ENCODE measurements around the gene SCD5. TPM values are rescaled to one million over a fixed set of nuclear protein-coding genes. Genes with fewer than 3 reads are reported as not detected.

SCD5 gene
- total RNA-seq, 6 donors from 2014 or later, result 17.8 to 40.3 (median 25.3) TPM

DNA sequence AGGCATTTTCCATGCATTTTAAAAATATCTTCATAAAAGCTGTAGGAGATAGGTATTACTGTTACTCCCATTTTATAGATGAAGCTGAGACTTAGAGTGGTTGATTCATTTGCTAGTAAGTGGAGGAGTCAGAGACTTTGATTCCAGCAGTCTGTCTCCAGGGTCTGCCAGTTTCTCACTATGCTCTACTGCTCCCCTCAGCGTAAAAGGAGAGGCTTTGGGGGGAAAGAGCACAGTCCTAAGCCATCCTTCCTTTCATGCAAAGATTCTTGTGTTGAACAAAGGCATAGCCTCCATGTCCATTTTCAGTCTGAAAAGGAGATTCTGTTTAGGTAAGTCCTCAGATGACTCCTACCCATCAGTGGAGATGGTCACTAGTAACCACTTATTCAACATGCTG, 119.1 kb downstream of the SCD5 start:
- Histone ChIP-seq H3K9me3 (no peaks in the 10 kb centered on the region), H3K4me1 (no peaks in the 10 kb centered on the region), H3K27ac (no peak overlapping the region), H3K27me3 (no peaks in the 10 kb centered on the region), H3K4me3 (no peak overlapping the region), H3K36me3 (no peaks in the 10 kb centered on the region)
- DNase-seq, result no peak
- ATAC-seq (ENCODE audit: low FRiP score in 2 of 2), result no peak
- 77 to 100% methylated on average over 1 of the region's 1 CpG for WGBS, 2 donors
- TF ChIP-seq POLR2A (IDR thresholded peaks at IDR 0.05), result no peak
- TF ChIP-seq EP300 (IDR thresholded peaks at IDR 0.05), result no peak
- TF ChIP-seq, protein P1, sequence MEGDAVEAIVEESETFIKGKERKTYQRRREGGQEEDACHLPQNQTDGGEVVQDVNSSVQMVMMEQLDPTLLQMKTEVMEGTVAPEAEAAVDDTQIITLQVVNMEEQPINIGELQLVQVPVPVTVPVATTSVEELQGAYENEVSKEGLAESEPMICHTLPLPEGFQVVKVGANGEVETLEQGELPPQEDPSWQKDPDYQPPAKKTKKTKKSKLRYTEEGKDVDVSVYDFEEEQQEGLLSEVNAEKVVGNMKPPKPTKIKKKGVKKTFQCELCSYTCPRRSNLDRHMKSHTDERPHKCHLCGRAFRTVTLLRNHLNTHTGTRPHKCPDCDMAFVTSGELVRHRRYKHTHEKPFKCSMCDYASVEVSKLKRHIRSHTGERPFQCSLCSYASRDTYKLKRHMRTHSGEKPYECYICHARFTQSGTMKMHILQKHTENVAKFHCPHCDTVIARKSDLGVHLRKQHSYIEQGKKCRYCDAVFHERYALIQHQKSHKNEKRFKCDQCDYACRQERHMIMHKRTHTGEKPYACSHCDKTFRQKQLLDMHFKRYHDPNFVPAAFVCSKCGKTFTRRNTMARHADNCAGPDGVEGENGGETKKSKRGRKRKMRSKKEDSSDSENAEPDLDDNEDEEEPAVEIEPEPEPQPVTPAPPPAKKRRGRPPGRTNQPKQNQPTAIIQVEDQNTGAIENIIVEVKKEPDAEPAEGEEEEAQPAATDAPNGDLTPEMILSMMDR (IDR thresholded peaks at IDR 0.05), result no peak
- TF ChIP-seq POLR2AphosphoS5 (IDR thresholded peaks at IDR 0.05), result no peak

DNA sequence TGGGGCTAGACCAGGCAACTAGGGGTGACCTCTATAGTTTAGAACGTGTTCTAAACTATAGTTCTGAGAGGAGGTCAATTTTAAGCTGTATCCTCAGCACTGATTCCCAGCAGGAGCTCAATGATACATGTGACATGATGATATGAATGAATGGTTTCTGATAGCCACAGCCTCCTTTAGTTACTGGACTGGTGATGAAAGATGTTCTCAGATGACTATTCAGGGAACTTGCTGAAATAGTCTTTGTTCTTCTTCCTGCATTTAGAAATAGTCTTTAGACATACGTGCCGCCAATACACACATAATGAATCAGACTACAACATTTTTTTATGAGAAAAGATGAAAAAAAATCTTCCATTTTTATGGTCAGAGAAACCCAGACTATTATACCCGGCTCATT, 120.5 kb downstream of the SCD5 start:
- Histone ChIP-seq H3K9me3 (no peaks in the 10 kb centered on the region), H3K27me3 (no peaks in the 10 kb centered on the region), H3K4me3 (no peak overlapping the region), H3K4me1 (no peaks in the 10 kb centered on the region), H3K27ac (no peak overlapping the region), H3K36me3 (no peaks in the 10 kb centered on the region)
- whole genome bisulfite sequencing, 2 donors, result 58 to 61% methylated on average over 4 of the region's 4 CpGs
- ATAC-seq (ENCODE audit: low FRiP score in 2 of 2) (no peak), DNase-seq (no peak)
- no peak for TF ChIP-seq POLR2A (IDR thresholded peaks at IDR 0.05)
- TF ChIP-seq, protein P1 (IDR thresholded peaks at IDR 0.05), result no peak
- no peak for TF ChIP-seq POLR2AphosphoS5 (IDR thresholded peaks at IDR 0.05)
- TF ChIP-seq EP300 (IDR thresholded peaks at IDR 0.05), result no peak

DNA sequence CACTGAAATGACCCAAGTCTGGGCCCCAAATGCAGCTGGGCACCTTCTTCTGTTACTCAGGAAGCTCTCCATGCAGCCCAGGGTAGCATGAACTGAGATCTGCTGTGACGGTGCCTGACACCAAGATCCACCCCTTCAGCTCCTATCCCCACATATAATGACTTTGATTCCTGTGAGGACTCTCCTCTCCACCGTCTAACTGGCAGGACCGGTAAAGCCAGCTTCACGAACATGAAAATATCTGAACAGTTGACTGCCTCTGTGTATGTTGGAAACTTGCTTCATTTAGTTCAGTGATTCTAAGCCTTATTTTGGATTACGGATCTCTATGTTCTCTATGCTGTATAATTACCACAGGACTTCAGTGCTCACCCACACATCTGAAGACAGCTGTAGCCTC, 121.3 kb downstream of the SCD5 start:
- Histone ChIP-seq H3K9me3 (no peaks in the 10 kb centered on the region), H3K4me1 (no peaks in the 10 kb centered on the region), H3K4me3 (no peak overlapping the region), H3K27me3 (no peaks in the 10 kb centered on the region), H3K36me3 (no peaks in the 10 kb centered on the region), H3K27ac (no peak overlapping the region)
- DNase-seq (no peak), ATAC-seq (ENCODE audit: low FRiP score in 2 of 2) (no peak)
- WGBS, 2 donors, result 62 to 78% methylated on average over 4 to 5 of the region's 5 CpGs
- no peak for TF ChIP-seq POLR2AphosphoS5 (IDR thresholded peaks at IDR 0.05)

DNA sequence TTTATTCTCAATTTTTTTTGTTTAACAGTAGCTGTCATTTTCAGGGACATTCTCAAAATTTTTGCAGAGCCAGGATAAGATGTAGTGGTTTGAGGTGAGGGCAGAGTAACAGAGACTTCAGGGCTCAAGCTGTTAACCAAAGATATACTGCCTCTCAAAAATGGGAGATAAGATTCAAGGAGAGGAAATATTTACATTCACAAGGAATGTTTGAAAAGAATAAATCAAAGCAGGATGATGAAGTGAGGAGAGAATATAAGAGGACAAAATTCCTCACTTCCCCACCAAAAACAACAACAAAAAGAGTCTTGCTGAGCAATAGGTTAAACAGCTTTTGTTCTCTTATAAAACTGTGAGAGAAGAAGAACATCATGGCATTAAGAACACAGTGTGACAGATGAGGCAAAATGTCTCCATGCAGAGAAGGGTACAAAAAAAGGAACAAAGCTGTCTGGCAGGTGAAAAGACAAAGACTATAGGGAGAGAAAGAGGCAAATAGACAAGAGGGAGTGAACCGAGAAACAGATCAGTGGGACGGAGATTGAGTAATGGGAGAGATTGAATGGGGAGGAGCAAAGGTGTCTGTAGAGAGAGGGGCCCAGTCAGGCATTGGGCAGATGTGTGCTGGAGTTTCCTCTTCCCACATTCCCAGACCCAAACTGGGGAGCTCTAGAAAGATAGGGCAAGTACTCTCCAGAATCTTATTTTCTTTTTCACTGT, 130.7 kb downstream of the SCD5 start:
- Histone ChIP-seq H3K27ac (no peak overlapping the region), H3K4me1 (no peaks in the 10 kb centered on the region), H3K27me3 (no peaks in the 10 kb centered on the region), H3K9me3 (no peaks in the 10 kb centered on the region), H3K36me3 (no peaks in the 10 kb centered on the region), H3K4me3 (no peak overlapping the region)
- TF ChIP-seq POLR2A (IDR thresholded peaks at IDR 0.05) (no peak), EP300 (IDR thresholded peaks at IDR 0.05) (no peak), POLR2AphosphoS5 (IDR thresholded peaks at IDR 0.05) (no peak)
- TF ChIP-seq, protein P1 (IDR thresholded peaks at IDR 0.05), result no peak
- ATAC-seq (ENCODE audit: low FRiP score in 2 of 2) (no peak), DNase-seq (no peak)
- 63 to 71% methylated on average over 2 of the region's 2 CpGs for WGBS, 2 donors

DNA sequence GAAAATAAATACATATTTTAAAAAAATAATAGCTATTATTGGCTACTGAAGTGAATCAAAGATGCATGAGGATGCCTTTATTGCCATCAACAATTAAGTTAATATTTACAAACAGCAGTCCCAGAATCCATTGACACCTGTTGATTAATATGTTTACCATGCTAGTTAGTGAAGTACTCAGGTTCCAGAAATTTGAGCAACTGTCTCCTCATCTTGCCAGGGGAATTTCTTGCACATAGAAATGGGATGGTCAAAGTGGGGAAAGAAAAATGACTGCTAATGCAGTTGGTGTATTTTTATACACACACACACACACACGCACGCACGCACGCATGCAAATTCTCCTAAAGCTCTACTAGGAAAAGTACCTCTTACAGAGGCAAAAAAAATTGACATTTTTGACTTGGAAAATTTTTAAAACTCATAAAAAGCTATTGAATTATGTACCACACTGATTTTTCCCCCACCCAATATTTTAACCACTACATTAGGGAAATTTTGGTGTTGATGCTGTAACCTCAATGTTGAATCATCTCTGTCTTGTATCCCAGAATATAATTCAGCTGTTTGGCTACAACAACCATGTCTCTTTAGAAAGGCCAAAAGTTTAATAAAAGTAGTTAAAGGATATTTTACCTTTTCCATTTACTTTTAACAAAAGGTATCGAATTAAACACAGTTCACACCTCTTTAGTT, 131.5 kb downstream of the SCD5 start:
- H3K27ac ChIP-seq, result no peak overlapping the region
- no peak for TF ChIP-seq EP300 (IDR thresholded peaks at IDR 0.05)
- TF ChIP-seq POLR2A (IDR thresholded peaks at IDR 0.05), result no peak
- TF ChIP-seq POLR2AphosphoS5 (IDR thresholded peaks at IDR 0.05), result no peak
- TF ChIP-seq, protein P1 (IDR thresholded peaks at IDR 0.05), result no peak
- no peaks in the 10 kb centered on the region for H3K27me3 ChIP-seq
- ATAC-seq (ENCODE audit: low FRiP score in 2 of 2) (no peak), DNase-seq (no peak)
- H3K4me1 ChIP-seq, result no peaks in the 10 kb centered on the region
- no peaks in the 10 kb centered on the region for H3K36me3 ChIP-seq
- no peak overlapping the region for H3K4me3 ChIP-seq
- no peaks in the 10 kb centered on the region for H3K9me3 ChIP-seq
- 83 to 93% methylated on average over 5 of the region's 5 CpGs for WGBS, 2 donors

Data from upper lobe of left lung (tissue), 6 donors.